GM18867 (cell line): ENCODE results near the gene CYSRT1.
A peak's percentile ranks its signal among the peaks of the same experiment; 100 is the strongest.
"Not testable (repeated sequence)": the region's sequence is repeated elsewhere in the genome, so short reads cannot be mapped to it uniquely, and the experiment has no call there.

Source experiments
- ATAC-seq: cut with Tn5 transposase; IDR thresholded peaks from one replicate; pipeline ENCODE4 v1.9.1; 2021; ENCODE audit warnings: mild to moderate bottlenecking, moderate library complexity; ENCODE audit not compliant: unreplicated experiment

Gene CYSRT1

DNA sequence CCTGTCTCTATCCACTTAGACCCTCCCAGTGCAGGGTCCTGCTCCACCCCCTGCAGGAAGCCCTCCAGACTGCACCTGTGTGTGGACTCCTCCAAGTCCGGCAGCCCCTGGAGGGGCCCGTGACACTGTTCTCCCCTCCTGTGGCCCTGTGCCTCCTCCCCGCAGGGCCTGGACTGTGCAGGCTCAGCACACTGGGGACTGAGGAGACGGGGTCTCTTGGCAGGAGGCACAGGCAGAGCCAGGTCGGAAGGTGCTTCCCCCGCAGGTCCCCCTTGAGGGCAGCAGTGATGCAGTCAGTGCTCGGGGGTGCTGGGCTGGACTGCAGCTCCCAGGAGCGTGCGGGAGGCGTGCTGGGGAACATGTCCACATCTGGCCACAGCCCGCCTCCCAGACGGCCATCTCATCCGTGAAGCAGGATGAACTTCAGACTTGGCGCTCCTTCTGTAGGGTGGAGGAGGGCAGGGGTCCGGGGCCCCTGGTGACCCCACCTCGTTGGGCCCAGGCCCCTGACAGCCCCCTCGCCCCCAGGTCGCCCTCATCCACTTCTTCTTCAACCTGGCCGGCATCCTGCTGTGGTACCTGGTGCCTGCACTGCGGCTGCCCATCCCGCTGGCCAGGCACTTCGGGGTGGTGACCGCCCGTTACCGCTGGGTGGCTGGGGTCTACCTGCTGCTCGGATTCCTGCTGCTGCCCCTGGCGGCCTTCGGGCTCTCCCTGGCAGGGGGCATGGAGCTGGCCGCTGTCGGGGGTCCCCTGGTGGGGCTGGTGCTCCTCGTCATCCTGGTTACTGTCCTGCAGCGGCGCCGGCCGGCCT, 10.7 kb downstream of the CYSRT1 start:
- ATAC-seq: no peak

DNA sequence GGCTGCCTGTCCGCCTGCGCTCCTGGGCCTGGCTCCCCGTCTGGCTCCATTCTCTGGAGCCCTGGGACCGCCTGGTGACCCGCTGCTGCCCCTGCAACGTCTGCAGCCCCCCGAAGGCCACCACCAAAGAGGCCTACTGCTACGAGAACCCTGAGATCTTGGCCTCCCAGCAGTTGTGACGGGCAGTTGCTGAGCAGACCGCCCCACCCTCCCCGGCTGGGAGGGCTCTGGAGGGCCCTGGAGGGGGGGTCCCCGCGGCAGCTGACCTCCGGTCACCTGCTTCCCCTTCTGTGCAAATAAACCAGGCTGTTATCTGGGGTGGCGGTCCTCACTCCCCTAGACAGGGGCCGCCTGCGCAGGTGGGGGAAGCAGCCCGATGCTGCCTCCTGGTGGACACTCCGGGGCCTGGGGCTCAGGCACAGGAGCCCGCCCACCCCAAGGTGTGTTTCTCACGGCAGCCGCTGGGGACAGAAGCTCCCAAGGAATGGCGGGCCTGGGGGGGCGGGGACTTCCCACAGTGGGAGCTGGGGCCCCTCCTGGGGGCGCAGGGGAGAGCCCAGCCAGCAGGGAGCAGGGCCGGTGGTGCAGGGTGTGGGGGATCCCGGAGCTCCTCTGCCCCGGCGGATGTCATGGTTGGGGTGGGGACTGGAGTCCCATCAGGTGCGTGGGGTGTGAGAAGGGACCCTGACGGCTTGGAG, 11.4 kb downstream of the CYSRT1 start:
- peak; percentile 18 for ATAC-seq

DNA sequence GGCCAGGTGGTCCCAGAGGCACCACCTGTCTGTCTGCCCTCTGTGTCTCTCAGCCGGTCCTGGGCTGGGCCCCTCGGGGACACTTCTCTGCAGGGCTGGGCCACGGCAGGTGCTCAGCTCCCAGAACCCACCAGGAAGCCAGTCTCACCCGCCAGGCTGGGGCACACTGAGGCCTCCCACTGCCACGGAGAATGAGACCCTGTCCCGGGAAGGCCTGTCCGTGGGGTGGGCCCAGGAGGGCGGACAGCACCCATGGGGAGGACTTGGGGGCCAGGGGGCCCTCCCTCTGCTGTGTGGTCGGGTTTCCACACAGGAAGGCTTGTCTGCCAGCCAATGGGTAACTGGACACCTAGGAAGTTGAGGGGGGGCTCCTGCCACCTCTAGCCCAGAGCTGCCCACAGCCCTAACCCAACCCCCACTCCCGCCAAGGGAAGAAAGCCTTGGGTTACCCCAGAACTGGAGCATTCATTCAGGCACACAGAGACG, 12.0 kb downstream of the CYSRT1 start:
- ATAC-seq: no peak

DNA sequence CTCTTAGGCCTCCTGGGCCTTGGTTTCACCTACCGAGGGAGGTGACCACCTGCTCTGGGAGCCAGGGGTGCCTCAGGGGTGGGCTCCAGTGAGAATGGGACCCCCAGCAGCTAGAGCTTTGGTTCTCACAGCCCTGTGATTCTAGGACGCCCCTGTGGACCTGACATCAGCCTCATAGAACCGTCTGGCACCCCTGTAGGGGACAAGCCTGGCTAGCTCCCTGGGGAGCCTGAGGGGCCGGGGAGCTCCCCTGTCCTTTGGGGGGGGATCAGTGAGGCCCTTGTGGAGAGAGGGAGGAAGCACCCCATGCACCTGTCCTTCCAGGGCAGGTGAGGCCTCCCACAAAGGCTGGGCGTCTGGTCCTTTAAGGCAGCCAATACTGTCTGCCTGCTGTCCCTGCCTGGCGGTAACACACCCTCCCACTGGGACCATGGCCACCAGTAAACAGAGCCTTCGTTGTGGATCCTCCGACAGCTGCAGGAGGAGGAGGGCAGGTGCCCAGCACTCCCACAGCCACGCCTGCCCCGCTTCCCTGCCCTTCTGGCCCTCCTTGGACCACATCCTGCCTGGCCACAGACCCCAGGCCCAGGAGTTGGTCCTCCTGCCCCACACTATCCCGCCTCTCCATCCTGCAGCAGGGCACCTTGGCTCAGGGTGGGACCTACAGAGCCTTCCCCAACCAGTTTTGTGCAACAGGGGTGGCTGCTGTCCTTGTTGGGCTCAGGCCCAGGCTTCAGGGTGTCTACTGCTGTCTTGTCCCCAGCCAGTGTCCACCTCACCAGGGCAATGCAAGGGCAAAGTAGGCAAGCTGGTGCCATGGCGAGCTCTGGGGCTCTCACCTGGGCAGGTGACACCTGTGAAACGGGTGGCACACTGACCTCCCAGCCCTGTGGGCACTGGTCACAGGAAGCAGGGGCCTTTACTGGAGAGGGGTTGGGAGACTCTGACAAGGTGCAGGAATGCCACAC, 13.1 kb downstream of the CYSRT1 start:
- ATAC-seq: no peak

DNA sequence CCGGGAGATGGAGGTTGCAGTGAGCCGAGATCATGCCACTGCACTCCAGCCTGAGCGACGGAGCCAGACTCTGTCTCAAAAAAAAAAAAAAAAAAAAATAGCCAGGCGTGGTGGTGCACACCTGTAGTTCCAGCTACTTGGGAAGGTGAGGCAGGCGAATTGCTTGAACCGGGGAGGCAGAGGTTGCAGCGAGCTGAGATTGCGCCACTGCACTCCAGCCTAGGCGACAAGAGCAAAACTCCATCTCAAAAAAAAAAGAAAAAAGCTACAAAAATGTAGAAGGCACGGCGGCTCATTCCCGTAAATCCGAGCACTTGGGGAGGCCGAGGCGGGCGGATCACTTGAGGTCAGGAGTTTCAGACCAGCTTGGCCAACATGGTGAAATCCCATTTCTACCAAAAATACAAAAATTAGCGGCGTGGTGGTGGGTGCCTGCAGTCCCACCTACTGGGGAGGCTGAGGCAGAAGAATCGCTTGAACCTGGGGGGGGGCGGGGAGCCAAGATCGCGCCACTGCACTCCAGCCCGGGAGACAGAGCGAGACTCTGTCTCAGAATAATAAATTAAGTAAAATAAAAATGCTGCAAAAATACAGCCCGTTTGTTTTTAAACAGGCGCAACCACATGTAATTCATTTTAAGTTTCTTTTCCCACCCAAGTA, 14.7 kb downstream of the CYSRT1 start:
- not testable (repeated sequence) for ATAC-seq

DNA sequence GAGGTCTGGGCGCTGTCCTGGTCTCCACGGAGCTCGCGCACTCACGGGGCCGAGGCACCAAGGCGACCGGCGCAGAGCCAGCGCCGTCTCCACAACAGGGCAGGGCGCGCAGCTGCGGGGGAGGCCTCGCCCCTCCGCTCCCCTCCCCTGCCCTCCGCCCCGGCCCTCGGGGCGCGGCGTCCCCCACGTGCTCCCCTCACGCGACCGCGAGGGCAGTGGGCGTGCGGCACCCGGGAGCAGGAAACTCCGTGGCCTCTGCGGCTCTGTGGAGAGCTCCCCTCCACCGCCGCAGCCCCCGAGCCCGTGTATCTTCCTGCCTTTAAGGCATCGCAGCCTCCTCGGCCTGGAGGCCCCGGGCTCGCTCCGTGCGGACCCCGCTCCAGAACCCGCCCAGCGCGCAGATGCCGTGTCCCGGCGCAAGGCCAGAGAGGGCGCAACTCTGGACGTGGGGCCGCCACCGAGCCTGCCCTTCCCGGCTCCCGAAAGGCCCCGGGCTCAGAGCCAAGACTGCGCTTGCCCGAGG, 15.4 kb downstream of the CYSRT1 start:
- peak; percentile 27 for ATAC-seq

DNA sequence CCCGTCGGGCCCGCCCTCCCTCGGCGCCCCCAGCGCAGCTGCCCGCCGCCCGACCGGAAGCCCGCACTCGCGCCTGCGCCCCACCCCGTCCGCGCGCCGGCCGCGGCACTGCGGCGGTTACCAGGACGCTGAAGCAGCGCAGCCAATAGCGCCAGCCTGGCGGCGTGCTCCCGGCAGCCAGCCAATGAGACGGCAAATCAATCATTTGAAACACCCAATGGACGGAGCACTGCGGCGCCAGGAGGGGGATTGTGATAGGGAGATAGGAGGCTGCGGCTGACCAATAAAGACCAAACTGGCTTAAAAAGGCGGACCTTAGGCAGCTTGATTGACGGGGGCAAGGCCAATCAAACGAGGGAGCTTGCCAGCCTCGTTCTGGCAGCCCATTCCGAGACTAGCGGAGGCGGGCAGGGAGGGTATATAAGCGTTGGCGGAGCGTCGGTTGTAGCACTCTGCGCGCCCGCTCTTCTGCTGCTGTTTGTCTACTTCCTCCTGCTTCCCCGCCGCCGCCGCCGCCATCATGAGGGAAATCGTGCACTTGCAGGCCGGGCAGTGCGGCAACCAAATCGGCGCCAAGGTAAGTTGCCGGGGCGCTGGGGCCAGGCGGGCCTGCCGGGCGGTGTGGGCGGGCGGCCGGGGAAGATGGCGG, 16.0 kb downstream of the CYSRT1 start, which contains the start of gene TUBB4B:
Gene TUBB4B, plus strand, starts transcription at position 447 of the 649 bp plus-strand sequence. Its CDS starts 74 bp downstream, at position 521.
- peak; percentile 70 for ATAC-seq

DNA sequence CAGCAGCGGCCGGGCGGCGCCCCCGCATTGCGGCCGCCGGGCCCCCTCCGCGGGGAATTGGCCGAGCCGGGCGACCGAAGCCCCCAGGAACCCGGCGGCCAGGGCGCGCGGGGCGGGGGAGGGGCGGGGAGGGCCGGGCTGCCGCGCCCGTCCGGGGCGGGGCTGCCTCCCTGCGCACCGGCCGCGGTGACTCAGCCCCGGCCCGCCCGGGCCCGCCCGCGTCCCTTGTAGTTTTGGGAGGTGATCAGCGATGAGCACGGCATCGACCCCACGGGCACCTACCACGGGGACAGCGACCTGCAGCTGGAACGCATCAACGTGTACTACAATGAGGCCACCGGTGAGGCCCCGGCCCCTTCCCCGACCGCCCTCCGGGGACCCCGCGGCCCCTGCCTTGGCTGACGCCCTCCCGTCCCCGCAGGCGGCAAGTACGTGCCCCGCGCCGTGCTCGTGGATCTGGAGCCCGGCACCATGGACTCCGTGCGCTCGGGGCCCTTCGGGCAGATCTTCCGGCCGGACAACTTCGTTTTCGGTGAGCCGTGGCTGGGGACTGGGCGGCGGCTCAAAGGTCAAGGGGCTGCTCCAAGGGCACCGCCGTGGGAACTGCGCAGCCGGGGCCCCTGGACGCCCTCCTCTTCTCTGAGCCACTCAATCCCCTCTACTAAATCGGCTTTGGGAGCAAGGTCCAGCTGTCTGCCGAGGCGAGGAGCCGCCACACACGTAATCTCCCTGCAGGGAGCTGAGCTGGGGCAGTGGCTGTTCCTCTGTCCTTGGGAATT, 16.7 kb downstream of the CYSRT1 start:
- ATAC-seq: no peak

DNA sequence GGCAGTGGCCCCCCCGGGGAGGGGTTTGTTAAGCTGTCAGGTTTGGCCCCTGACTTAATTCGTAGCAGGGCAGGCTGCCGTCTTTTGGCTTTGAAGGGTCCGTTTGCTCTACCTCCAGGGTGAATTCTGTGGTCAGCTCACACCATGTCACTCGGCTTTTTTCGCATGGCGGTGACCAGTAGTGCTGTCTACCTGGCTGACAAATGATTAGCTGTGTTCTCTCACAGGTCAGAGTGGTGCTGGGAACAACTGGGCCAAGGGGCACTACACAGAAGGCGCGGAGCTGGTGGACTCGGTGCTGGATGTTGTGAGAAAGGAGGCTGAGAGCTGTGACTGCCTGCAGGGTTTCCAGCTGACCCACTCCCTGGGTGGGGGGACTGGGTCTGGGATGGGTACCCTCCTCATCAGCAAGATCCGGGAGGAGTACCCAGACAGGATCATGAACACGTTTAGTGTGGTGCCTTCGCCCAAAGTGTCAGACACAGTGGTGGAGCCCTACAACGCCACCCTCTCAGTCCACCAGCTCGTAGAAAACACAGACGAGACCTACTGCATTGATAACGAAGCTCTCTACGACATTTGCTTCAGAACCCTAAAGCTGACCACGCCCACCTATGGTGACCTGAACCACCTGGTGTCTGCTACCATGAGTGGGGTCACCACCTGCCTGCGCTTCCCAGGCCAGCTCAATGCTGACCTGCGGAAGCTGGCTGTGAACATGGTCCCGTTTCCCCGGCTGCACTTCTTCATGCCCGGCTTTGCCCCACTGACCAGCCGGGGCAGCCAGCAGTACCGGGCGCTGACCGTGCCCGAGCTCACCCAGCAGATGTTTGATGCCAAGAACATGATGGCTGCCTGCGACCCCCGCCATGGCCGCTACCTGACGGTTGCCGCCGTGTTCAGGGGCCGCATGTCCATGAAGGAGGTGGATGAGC, 17.6 kb downstream of the CYSRT1 start:
- ATAC-seq: no peak

DNA sequence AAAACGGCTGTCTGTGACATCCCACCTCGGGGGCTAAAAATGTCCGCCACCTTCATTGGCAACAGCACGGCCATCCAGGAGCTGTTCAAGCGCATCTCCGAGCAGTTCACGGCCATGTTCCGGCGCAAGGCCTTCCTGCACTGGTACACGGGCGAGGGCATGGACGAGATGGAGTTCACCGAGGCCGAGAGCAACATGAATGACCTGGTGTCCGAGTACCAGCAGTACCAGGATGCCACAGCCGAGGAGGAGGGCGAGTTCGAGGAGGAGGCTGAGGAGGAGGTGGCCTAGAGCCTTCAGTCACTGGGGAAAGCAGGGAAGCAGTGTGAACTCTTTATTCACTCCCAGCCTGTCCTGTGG, 18.3 kb downstream of the CYSRT1 start:
- ATAC-seq: not testable (repeated sequence)

DNA sequence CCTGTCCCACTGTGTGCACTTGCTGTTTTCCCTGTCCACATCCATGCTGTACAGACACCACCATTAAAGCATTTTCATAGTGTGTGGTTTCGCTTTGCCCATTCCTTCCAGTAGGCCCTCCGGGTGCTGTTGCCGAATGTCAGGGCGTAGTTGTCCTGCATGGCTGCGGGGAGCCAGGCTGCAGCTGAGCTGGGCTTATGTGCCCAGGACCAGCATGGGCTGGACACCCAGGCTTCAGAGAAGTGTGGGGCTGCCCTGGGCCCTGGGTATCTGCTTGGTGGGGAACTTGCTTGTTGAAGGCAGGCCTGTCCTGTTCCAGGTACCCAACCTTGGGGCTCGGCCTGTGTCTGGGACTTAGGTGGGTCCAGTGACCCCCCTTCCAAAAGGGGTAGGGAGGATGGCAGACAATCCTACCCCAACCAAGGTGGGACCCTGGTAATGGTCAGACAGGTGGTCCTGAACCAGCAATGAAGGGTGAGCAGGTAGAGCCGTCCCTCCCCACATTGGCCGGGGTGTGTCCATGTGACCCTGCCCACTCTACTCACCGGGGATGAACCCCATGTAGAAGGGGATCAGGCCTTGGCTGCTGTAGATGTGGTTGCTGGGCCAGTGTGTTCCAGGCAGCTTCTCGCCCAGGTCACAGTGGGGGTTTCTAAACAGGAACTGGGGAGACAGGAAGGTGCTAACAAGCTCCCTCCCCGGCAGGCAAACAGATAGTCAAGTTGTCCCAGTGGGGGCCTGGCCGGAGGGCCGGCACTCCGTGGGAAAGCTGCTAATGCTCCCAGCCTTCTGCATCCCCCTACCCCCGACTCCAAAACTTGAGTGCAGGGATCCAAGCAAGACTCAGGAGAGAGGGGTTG, 18.9 kb downstream of the CYSRT1 start:
- ATAC-seq: no peak

DNA sequence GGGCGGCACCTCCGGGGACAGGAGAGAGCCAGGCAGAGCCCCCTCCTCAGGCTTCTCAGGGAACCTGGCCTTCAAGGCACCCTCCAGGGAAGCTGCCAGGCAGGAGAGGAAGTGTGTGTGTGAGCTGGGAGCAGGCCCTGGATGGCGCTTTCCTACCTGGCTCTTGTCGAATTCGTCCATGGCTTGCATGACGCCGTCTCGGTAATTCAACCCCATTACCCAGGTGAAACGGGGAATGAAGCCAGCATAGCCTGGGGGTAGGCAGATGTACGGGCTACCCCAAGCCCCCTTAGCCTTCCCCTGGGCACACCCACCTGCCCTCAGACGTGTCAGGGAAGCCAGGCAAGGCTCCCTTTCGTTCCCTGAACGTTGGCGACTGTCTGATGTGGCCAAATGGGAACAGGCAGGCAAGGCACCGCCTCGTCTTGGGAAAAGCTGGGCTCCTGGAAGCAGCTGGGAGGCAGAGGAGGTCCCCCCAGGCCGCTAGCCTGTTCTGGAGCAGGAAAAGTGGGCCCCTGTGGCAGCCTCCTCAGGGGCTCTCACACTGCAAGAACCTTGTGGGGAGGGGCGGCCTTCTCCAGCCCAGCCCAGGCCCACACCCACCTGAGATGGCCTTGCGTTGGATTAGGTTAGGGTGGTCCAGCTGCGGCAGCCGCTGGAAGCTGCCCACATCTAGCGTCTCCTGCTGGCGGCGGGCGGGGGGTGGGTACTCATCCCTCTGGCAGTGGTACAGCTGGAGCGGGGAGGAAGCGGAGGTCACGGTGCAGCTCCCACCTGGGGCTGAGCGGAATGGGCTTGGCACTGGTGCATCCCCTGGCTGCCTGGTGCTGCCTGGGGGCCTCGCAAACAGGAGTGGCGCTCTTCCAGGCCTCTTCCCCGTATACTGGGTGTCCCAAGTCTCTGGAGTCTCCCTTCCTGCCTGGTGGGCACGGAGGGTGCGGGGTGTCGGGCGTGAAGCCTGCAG, 19.8 kb downstream of the CYSRT1 start:
- ATAC-seq: no peak

DNA sequence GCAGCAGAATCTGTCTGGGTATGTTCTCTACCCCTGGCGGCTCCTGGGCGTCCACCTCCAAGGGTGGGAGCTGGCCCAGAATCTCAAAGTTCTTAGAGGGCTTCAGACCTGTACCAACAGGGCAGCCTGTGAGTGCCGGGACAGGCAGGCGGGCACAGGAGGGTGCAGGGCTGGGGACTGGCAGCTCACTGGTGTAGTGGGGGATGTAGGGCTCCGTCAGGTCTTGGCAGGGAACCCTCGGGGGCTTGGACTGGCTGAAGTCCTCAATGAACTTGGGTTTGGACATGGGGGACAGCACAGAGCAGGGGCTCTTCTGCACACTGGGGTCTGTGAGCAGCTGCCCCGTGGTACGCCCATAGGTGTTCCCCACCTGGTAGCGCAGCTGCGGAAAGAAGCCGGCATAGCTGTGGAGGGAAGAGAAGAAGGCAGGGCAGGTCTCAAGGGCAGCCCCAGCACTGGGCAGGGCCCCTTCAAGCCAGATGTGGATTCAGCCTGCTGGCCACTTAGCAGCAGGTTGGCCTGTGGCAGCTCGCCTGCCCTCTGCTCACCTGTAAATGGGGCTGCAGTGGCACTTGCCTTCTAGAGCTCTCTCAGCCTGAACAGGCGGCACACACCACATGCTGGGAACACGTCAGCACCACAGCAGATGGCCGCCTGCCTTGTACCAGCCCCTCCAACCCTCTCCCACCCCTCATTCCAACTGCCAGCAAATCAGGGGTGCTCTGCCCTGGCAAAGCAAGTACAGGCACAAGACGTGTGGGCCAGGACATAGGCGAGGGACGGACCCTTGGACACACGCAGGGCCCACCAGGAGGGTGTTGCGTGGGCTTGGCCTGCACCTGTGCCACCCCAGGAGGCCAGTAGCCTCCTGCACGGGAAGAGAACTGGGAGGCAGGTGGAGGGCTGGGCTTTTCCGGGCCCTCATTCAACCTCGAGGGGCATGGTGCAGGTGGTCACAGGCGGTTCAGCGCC, 20.8 kb downstream of the CYSRT1 start:
- no peak for ATAC-seq

DNA sequence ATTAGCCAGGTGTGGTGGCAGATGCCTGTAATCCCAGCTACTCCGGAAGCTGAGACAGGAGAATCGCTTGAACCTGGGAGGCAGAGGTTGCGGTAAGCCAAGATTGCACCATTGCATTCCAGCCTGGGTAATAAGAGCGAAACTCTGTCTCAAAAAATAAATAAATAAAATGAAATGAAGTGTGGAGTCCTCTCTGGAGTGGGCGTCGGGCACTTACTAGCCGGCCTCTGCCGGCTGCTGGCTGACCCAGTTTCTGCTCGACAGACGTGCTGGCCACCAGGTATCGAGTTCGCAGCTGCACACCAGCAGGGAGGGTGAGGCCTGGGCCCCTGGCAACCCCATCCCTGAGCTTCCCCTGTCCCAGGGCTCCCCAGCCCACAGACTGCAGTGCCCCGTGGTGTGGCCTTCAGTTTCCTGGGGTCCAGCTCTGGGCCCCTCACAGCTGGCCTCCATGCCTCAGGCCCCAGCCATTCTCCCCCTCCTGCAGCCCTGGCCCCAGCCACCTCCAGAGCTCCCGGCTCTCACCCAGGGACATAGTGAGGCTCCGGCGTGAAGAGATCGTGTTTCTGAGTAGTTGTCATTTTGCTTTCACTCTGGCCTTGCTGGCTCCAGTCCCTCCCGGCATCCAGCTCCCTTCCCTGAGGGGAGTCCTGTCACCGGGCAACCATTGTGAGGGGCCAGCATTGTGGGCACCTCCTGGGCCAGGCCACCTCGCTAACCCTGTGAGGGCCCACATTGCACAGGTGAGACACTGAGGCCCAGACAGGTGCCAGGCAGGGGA, 22.4 kb downstream of the CYSRT1 start:
- ATAC-seq: no peak
